Astrocyte (in vitro differentiated cells and primary cell): ENCODE measurements around the gene PRKD1. TPM values are rescaled to one million over a fixed set of nuclear protein-coding genes. Genes with fewer than 3 reads are reported as not detected.

Source experiments
- DNase-seq: peaks from one replicate; pipeline ENCODE4 v3.0.0-alpha.2; 2010; ENCODE audit warnings: low read depth
- FAIRE-seq: peaks from 2 replicates; lab custom pipeline; 2011; peaks lifted over from hg19 to GRCh38; lab: Jason Lieb, UNC
- H2AFZ ChIP-seq: 2 replicates; pipeline ENCODE4 v1.6.0; 2012; ENCODE audit warnings: low read depth, low read length, inconsistent platforms
- H3K27ac ChIP-seq: 2 replicates; pipeline ENCODE4 v1.5.1; 2011; ENCODE audit warnings: low read depth, low read length, inconsistent platforms
- H3K27me3 ChIP-seq: 2 replicates; pipeline ENCODE4 v1.6.0; 2011; ENCODE audit warnings: low read length, inconsistent platforms; ENCODE audit not compliant: insufficient read depth
- H3K36me3 ChIP-seq: 2 replicates; pipeline ENCODE4 v1.5.1; 2011; ENCODE audit warnings: low read length, inconsistent platforms; ENCODE audit not compliant: insufficient read depth
- H3K4me1 ChIP-seq: 2 replicates; pipeline ENCODE4 v1.5.1; 2011; ENCODE audit warnings: low read length, inconsistent platforms; ENCODE audit not compliant: insufficient read depth
- H3K4me2 ChIP-seq: 2 replicates; pipeline ENCODE4 v1.6.0; 2012; ENCODE audit warnings: low read length, inconsistent platforms
- H3K4me3 ChIP-seq: 2 replicates; pipeline ENCODE4 v1.5.1; 2011; ENCODE audit warnings: low read depth, mild to moderate bottlenecking, low read length, inconsistent platforms; ENCODE audit not compliant: insufficient read depth
- H3K79me2 ChIP-seq: 2 replicates; pipeline ENCODE4 v1.6.0; 2012; ENCODE audit warnings: mild to moderate bottlenecking, low read length, inconsistent platforms; ENCODE audit not compliant: insufficient read depth
- H3K9ac ChIP-seq: 2 replicates; pipeline ENCODE4 v1.6.0; 2012; ENCODE audit warnings: mild to moderate bottlenecking, low read length, inconsistent platforms
- H3K9me3 ChIP-seq: 2 replicates; pipeline ENCODE4 v1.5.1; 2012; ENCODE audit warnings: low read depth, mild to moderate bottlenecking, low read length, inconsistent platforms; ENCODE audit not compliant: insufficient read depth
- H4K20me1 ChIP-seq: 2 replicates; pipeline ENCODE4 v1.6.0; 2012; ENCODE audit warnings: low read length, inconsistent platforms; ENCODE audit not compliant: insufficient read depth
- H3K27ac Mint-ChIP-seq: one replicate; pipeline ENCODE4 v1.8.0; 2021; ENCODE audit warnings: mild to moderate bottlenecking, mixed read lengths; ENCODE audit not compliant: unreplicated experiment
- H3K27me3 Mint-ChIP-seq: one replicate; pipeline ENCODE4 v1.8.0; 2021; ENCODE audit warnings: low read depth, mixed read lengths; ENCODE audit not compliant: unreplicated experiment
- H3K36me3 Mint-ChIP-seq: one replicate; pipeline ENCODE4 v1.8.0; 2021; ENCODE audit warnings: low read depth, mixed read lengths; ENCODE audit not compliant: unreplicated experiment
- H3K4me1 Mint-ChIP-seq: one replicate; pipeline ENCODE4 v1.8.0; 2021; ENCODE audit warnings: low read depth, mixed read lengths; ENCODE audit not compliant: unreplicated experiment
- H3K4me3 Mint-ChIP-seq: one replicate; pipeline ENCODE4 v1.8.0; 2021; ENCODE audit warnings: mild to moderate bottlenecking, moderate library complexity, mixed read lengths; ENCODE audit not compliant: unreplicated experiment
- H3K9me3 Mint-ChIP-seq: one replicate; pipeline ENCODE4 v1.8.0; 2021; ENCODE audit warnings: mild to moderate bottlenecking, mixed read lengths; ENCODE audit not compliant: unreplicated experiment
- EZH2 ChIP-seq: IDR thresholded peaks from 2 replicates; pipeline ENCODE4 v1.6.1; 2012; ENCODE audit warnings: mild to moderate bottlenecking, low read length, inconsistent platforms; ENCODE audit not compliant: insufficient read depth
- total RNA-seq: library from RNA; stranded (reverse); gene quantifications from 2 replicates; pipeline ENCODE4 v1.2.1, GENCODE V29; 2021
- TF ChIP-seq, protein P1 (sequence below): IDR thresholded peaks from 2 replicates; pipeline ENCODE4 v1.5.1; 2011; ENCODE audit warnings: low read depth, mild to moderate bottlenecking, inconsistent platforms, low read length, moderate library complexity; ENCODE audit not compliant: insufficient read depth

The PRKD1 gene
- total RNA-seq, 1 donor from 2014 or later: 5.9 TPM

DNA sequence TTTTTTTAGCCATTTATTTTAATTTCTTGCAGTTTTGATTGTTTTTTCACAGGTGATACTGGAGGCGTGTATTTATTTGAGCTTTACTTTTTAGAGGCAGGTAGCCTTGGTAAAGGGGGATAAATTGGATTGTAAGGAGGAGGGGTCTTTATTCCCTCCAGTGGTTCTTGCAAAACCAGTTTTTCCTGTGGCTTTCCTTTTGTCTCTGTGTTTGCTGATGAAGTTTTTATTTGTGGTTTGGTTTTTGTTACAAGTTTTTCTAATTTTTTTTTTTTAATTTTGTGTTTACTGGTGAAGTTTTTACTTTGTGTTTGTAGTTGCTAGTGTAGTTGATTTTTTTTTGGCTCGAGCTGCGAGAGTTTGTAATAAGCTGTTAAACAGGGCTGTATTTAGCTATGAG is 278.5 kb downstream of the PRKD1 start:
- no peak overlapping the region for H2AFZ ChIP-seq
- Mint-ChIP-seq H3K4me1 (no peaks in the 10 kb centered on the region), H3K27ac (no peak overlapping the region), H3K4me3 (no peak overlapping the region), H3K9me3 (peaks cover 34% of the 10 kb centered on the region), H3K27me3 (no peaks in the 10 kb centered on the region), H3K36me3 (peaks cover 24% of the 10 kb centered on the region)
- no peak overlapping the region for H3K4me3 ChIP-seq
- H3K9me3 ChIP-seq: no peaks in the 10 kb centered on the region
- FAIRE-seq (no peak), DNase-seq (no peak)
- no peak overlapping the region for H3K27ac ChIP-seq
- no peaks in the 10 kb centered on the region for H4K20me1 ChIP-seq
- no peak overlapping the region for H3K4me2 ChIP-seq
- H3K9ac ChIP-seq: no peak overlapping the region
- no peaks in the 10 kb centered on the region for H3K36me3 ChIP-seq
- no peak for TF ChIP-seq EZH2
- TF ChIP-seq, protein P1, sequence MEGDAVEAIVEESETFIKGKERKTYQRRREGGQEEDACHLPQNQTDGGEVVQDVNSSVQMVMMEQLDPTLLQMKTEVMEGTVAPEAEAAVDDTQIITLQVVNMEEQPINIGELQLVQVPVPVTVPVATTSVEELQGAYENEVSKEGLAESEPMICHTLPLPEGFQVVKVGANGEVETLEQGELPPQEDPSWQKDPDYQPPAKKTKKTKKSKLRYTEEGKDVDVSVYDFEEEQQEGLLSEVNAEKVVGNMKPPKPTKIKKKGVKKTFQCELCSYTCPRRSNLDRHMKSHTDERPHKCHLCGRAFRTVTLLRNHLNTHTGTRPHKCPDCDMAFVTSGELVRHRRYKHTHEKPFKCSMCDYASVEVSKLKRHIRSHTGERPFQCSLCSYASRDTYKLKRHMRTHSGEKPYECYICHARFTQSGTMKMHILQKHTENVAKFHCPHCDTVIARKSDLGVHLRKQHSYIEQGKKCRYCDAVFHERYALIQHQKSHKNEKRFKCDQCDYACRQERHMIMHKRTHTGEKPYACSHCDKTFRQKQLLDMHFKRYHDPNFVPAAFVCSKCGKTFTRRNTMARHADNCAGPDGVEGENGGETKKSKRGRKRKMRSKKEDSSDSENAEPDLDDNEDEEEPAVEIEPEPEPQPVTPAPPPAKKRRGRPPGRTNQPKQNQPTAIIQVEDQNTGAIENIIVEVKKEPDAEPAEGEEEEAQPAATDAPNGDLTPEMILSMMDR: no peak
- H3K27me3 ChIP-seq: no peaks in the 10 kb centered on the region
- H3K79me2 ChIP-seq: no peaks in the 10 kb centered on the region
- no peaks in the 10 kb centered on the region for H3K4me1 ChIP-seq

DNA sequence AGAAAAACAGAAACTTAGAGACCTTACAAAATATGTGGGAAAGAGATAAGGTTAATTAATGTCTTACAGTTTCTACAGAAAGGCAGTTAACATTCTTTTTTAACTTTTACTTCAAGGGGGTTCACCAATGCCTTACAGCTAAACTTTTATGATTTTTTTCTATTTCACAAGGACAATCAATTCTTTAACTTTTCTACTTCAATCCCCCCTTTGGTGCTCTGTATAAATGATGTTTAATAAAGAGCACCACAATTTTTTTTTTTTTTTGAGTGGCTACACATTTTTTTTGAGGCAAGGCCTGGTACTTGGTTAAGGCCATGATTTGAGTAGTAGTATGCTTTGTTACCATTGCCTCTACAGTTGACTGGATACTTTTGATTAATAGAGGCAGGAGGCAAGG is 279.6 kb downstream of the PRKD1 start:
- Histone ChIP-seq H3K4me1 (no peaks in the 10 kb centered on the region), H4K20me1 (no peaks in the 10 kb centered on the region), H3K79me2 (no peaks in the 10 kb centered on the region), H3K4me2 (no peak overlapping the region), H3K27me3 (no peaks in the 10 kb centered on the region), H3K4me3 (no peak overlapping the region), H3K36me3 (no peaks in the 10 kb centered on the region), H3K27ac (no peak overlapping the region), H3K9me3 (no peaks in the 10 kb centered on the region), H2AFZ (no peak overlapping the region), H3K9ac (no peak overlapping the region)
- TF ChIP-seq EZH2: no peak
- TF ChIP-seq, protein P1: no peak
- no peaks in the 10 kb centered on the region for H3K27me3 Mint-ChIP-seq
- DNase-seq: peak; percentile 20
- H3K4me1 Mint-ChIP-seq: peaks cover 8% of the 10 kb centered on the region
- H3K9me3 Mint-ChIP-seq: peaks cover 34% of the 10 kb centered on the region
- H3K4me3 Mint-ChIP-seq: no peak overlapping the region
- FAIRE-seq: no peak
- peaks cover 24% of the 10 kb centered on the region for H3K36me3 Mint-ChIP-seq
- H3K27ac Mint-ChIP-seq: no peak overlapping the region

DNA sequence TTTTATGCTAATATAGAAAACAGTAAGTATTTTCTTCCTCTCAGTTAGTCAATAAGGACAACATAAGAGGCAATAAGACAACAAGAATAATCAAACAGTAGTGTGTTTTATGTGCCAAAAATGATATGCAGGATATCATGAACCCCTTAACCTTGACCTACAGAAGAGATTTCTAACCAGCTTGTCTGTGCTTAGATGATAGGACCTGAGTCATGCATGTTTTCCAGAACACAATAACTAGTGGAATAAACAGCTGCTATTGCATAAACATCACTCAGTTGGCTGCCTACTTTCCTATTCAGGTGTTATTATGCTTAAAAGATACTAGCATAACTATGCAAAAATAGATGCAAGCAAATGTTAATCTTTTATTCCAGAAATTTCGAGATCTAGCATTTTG is 282.5 kb downstream of the PRKD1 start:
- Histone ChIP-seq H3K9me3 (no peaks in the 10 kb centered on the region), H3K79me2 (no peaks in the 10 kb centered on the region), H3K4me2 (no peak overlapping the region), H4K20me1 (no peaks in the 10 kb centered on the region), H2AFZ (no peak overlapping the region), H3K4me3 (no peak overlapping the region), H3K27ac (no peak overlapping the region), H3K4me1 (no peaks in the 10 kb centered on the region), H3K9ac (no peak overlapping the region), H3K36me3 (no peaks in the 10 kb centered on the region), H3K27me3 (no peaks in the 10 kb centered on the region)
- no peak overlapping the region for H3K27ac Mint-ChIP-seq
- no peak for FAIRE-seq
- peaks cover 22% of the 10 kb centered on the region for H3K36me3 Mint-ChIP-seq
- no peak for DNase-seq
- H3K4me1 Mint-ChIP-seq: peaks cover 8% of the 10 kb centered on the region
- no peak for TF ChIP-seq EZH2
- TF ChIP-seq, protein P1: no peak
- H3K9me3 Mint-ChIP-seq: peaks cover 34% of the 10 kb centered on the region
- H3K4me3 Mint-ChIP-seq: no peak overlapping the region
- no peaks in the 10 kb centered on the region for H3K27me3 Mint-ChIP-seq
